Gastroesophageal sphincter (tissue), 4 donors: Measurements from ENCODE around the gene GALNT9. TPM values are rescaled to one million over a fixed set of nuclear protein-coding genes. Genes with fewer than 3 reads are reported as not detected.

Experiments used
- ATAC-seq: fragments of 150-250 bp; one replicate; pipeline ENCODE4 v1.9.1; 2016; ENCODE audit warnings: mild to moderate bottlenecking, moderate library complexity
- H3K27ac ChIP-seq, 4 donors: fragments of 200-600 bp; sonication (generic) in 3 of 4; 1 replicate in 3 of 4; 2 replicates in 1 of 4; pipeline ENCODE4 v1.5.1; 2016 to 2019
- H3K27me3 ChIP-seq: fragments of 200-600 bp; sonication (generic); one replicate; pipeline ENCODE4 v1.5.1; 2019
- H3K36me3 ChIP-seq, 2 donors: fragments of 200-600 bp; sonication (generic); one replicate each; pipeline ENCODE4 v1.5.1; 2019; ENCODE audit warnings: control low read depth in 1 of 2
- H3K4me1 ChIP-seq, 3 donors: fragments of 200-600 bp; sonication (generic); 1 replicate in 2 of 3; 2 replicates in 1 of 3; pipeline ENCODE4 v1.5.1; 2016 to 2019; ENCODE audit warnings: control low read depth in 2 of 3
- H3K4me3 ChIP-seq, 2 donors: fragments of 200-600 bp; sonication (generic); one replicate each; pipeline ENCODE4 v1.5.1; 2019; ENCODE audit warnings: mild to moderate bottlenecking in 1 of 2, moderate library complexity in 1 of 2
- H3K9me3 ChIP-seq, 3 donors: fragments of 200-600 bp; sonication (generic); one replicate each; pipeline ENCODE4 v1.5.1; 2017 to 2019; ENCODE audit warnings: control low read depth in 2 of 3
- EP300 ChIP-seq: sonication (generic); formaldehyde crosslinking; IDR thresholded peaks from one replicate; pipeline ENCODE4 v1.6.1; 2017; ENCODE audit warnings: antibody characterized with exemption, mild to moderate bottlenecking
- POLR2A ChIP-seq, 2 donors: fragments of 450-650 bp; IDR thresholded peaks; one replicate each; pipeline ENCODE4 v1.6.1; 2017; ENCODE audit warnings: antibody characterized with exemption in 2 of 2, mild to moderate bottlenecking in 2 of 2, moderate library complexity in 1 of 2
- POLR2AphosphoS5 ChIP-seq: sonication (generic); formaldehyde crosslinking; IDR thresholded peaks from one replicate; pipeline ENCODE4 v1.6.1; 2017; ENCODE audit warnings: antibody characterized with exemption
- WGBS, 2 donors: methylation state at CpG; one replicate each; pipeline ENCODE4 v1.1.5; 2018; ENCODE audit warnings: low coverage in 1 of 2; 5-methylcytosine and 5-hydroxymethylcytosine counted together
- total RNA-seq, 4 donors: library from RNA; depleted of rRNA; stranded (reverse); fragments of >200 nt; gene quantifications; one replicate each; pipeline ENCODE4 v1.1.0, GENCODE V29; 2016
- TF ChIP-seq, protein P1 (sequence below), 4 experiments: fragments of 200-600 bp in 2 of 4; fragments of 450-650 bp in 2 of 4; sonication (generic) in 1 of 4; IDR thresholded peaks; one replicate each; pipeline ENCODE4 v1.5.1; 2017 to 2019; ENCODE audit warnings: antibody characterized with exemption in 4 of 4, mild to moderate bottlenecking in 2 of 4, moderate library complexity in 2 of 4

Gene GALNT9
- total RNA-seq, 4 donors from 2014 or later, result 2.0 TPM; not detected in 3

DNA sequence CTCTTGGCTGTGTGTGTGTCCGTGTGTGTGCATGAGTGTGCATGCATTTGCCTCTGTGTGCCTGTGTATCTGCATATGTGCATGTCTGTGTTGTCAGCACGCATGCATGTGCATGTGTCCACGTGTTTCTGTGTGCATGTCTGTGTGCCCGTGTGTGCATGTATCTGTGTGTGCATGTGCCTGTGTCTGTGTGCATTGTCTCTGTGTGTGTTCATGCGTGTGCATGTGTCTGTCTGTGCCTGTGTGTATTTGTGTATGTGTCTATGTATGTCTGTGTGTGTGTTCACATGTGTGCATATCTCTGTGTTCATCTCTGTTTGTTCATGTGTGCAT lies 1.1 kb upstream of the GALNT9 start:
- 78 to 80% methylated on average over 3 to 4 of the region's 5 CpGs for WGBS, 2 donors
- Histone ChIP-seq H3K27me3 (peaks cover 99% of the 10 kb centered on the region), H3K36me3 (no peaks in the 10 kb centered on the region), H3K9me3 (no peaks in the 10 kb centered on the region), H3K27ac (no peak overlapping the region), H3K4me3 (no peak overlapping the region), H3K4me1 (peaks cover 0 to 38% (median 16%) of the 10 kb centered on the region in 3 donors)
- TF ChIP-seq POLR2AphosphoS5, result no peak
- TF ChIP-seq POLR2A (IDR thresholded peaks at IDR 0.05), result no peak
- no peak for TF ChIP-seq EP300
- TF ChIP-seq, protein P1, sequence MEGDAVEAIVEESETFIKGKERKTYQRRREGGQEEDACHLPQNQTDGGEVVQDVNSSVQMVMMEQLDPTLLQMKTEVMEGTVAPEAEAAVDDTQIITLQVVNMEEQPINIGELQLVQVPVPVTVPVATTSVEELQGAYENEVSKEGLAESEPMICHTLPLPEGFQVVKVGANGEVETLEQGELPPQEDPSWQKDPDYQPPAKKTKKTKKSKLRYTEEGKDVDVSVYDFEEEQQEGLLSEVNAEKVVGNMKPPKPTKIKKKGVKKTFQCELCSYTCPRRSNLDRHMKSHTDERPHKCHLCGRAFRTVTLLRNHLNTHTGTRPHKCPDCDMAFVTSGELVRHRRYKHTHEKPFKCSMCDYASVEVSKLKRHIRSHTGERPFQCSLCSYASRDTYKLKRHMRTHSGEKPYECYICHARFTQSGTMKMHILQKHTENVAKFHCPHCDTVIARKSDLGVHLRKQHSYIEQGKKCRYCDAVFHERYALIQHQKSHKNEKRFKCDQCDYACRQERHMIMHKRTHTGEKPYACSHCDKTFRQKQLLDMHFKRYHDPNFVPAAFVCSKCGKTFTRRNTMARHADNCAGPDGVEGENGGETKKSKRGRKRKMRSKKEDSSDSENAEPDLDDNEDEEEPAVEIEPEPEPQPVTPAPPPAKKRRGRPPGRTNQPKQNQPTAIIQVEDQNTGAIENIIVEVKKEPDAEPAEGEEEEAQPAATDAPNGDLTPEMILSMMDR (IDR thresholded peaks at IDR 0.05), result no peak
- ATAC-seq, result no peak

DNA sequence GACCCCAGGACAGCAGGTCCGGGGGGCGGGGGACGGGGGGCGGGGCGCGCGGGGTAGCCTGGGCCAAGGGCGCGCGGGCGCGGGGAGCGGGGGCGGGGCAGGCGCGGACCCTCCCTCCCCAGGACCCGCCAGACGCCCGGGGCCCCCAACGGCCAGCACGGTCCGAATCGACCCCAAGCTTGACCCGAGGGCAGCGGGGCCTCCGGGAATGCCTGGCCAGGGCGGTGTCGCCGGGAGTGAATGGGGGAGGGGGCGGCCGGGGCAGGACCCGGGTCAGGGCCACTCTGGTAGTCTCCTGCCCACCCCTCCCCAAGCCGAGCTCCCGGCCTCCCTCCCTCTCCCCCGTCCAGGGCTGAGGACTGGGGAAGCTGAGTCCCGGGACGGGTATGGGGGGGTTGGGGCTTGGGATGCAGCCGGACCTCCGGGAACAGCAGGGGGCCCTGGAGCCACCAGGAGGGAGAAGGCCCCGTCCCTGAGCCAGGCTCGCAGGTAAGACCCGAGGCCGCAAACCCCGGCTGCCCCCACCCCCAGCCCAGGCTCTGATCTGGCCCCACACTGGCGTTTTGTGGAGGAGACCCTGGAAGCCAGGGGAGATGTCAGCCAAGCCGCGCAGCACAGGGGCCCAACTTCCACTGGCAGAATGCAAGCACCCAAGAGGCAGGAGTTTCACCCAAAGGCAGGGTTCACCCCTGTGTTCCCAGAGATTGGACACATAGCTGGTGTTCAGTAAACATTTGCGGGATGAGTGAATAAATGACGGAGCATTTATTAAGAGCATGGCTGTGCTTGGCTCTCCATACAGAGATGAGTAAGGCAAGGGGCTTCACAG lies 545 bp upstream of the GALNT9 start:
- Histone ChIP-seq H3K27me3 (peaks cover 99% of the 10 kb centered on the region), H3K4me3 (peak overlapping the region in 1 of 2 donors; percentile 10)
- ATAC-seq, result no peak

DNA sequence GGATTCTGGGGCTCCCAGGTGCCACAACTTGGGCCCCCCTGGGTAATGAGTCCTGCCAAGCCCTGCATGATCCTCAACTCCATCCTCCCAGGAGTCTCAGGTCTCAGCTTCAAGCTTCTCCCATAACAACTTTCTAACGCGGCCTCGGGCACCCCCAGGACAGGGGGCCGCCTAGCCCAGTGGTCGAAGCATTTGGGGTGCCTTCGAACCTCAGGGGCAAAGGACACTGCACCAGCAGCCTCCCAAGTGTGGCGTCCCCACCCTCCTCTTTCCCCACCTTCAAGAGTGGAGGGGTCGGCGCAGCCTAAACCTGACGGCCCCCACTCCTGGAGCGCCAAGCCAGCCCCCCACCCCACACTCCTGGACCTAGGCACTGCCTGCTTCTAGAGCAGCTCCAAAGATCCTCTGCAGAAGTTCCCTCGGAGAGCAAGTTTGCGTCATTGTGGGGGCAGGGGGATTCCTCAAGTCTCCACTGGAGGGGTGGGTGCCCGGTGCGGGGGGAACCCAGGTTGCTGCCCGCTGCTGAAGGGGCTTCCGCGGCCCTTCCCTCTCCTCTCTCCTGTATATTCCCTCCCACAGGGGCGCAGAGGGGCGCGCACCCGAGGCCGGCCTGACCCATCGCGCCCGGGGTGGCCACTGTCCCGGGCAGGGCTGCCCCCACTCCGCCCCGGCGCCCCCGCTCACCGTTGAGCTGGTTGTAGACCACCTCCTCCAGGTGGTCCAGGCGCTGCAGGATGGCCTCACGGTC lies 933 bp downstream of the GALNT9 start:
- peak overlapping the region in 1 of 2 donors; percentile 4 for H3K4me3 ChIP-seq
- WGBS, 2 donors, result 72% methylated on average over 5 of the region's 34 CpGs; no CpG with 5 or more reads in 1 of the 2 donors
- no peak overlapping the region for H3K27ac ChIP-seq

More for the DNA sequence above, 545 bp upstream of the GALNT9 start:
- WGBS, 2 donors, result 73% methylated on average over 2 of the region's 49 CpGs; no CpG with 5 or more reads in 1 of the 2 donors
- TF ChIP-seq POLR2AphosphoS5 (no peak), POLR2A (IDR thresholded peaks at IDR 0.05) (no peak), EP300 (no peak)
- TF ChIP-seq, protein P1 (IDR thresholded peaks at IDR 0.05), result no peak
- Histone ChIP-seq H3K9me3 (no peaks in the 10 kb centered on the region), H3K27ac (no peak overlapping the region), H3K4me1 (peaks cover 0 to 38% (median 16%) of the 10 kb centered on the region in 3 donors), H3K36me3 (no peaks in the 10 kb centered on the region)

DNA sequence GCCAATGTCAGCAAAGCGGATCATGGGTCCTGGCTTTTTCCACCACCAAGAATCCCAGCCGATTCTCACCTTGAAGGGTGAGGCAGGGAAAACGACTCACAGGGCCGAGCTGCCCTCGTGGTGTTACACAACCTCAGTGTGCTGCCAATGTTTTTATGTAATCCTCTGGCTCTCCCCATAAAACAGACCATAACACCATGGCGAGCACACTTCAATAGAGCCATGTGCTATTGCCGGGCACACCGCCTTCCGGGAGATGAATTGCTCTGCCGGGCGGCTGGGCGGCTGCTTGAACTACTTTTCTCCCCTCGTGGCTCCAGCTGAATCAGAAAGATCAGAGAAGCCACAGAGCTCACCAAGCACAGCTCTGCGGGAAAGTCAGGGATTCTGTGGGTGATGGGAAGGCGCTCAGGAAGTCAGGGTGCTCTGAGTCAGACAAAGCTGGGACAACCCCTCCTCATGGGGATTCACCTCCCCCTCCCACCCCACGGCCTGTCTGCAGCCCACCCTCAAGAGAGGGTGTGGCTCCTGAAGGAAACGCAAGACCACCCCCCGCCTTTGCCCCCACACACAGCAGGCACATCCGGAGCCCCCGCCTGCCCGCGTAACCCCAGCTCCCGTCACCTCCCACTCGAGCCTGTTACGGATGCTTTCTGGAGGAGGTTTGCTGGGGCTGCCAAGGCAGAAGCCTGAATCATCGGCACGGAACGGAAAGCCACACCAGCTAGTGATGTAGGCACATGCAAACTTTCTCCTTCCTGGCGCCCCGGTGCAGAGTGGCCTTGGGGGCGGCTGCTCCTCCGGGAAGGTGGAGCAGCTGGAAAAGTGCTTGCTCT lies 1.8 kb downstream of the GALNT9 start:
- Histone ChIP-seq H3K4me3 (peak overlapping the region in 1 of 2 donors; percentile 4), H3K27ac (peak overlapping the region in 2 of 4 donors; percentile 28 to 44), H3K4me1 (peaks cover 0 to 51% (median 19%) of the 10 kb centered on the region in 3 donors), H3K9me3 (no peaks in the 10 kb centered on the region), H3K27me3 (peaks cover 96% of the 10 kb centered on the region), H3K36me3 (no peaks in the 10 kb centered on the region)
- ATAC-seq, result peak; percentile 82
- TF ChIP-seq, protein P1 (IDR thresholded peaks at IDR 0.05), result no peak
- TF ChIP-seq POLR2AphosphoS5 (peak; percentile 89), POLR2A (IDR thresholded peaks at IDR 0.05) (no peak), EP300 (no peak)
- WGBS, 2 donors, result 13 to 22% methylated on average over 5 to 7 of the region's 32 CpGs

More for the DNA sequence above, 933 bp downstream of the GALNT9 start:
- TF ChIP-seq POLR2AphosphoS5 (no peak), EP300 (no peak), POLR2A (IDR thresholded peaks at IDR 0.05) (no peak)
- TF ChIP-seq, protein P1 (IDR thresholded peaks at IDR 0.05), result no peak
- no peaks in the 10 kb centered on the region for H3K9me3 ChIP-seq
- no peak for ATAC-seq
- peaks cover 99% of the 10 kb centered on the region for H3K27me3 ChIP-seq
- H3K4me1 ChIP-seq, result peaks cover 0 to 42% (median 16%) of the 10 kb centered on the region in 3 donors
- H3K36me3 ChIP-seq, result no peaks in the 10 kb centered on the region
